ENCODE data around the gene PLA2G2E.

- TF ChIP-seq CTCF (IDR thresholded peaks at IDR 0.05; ENCODE audit: insufficient read depth, low read depth, low read length) (no peak), EZH2 (IDR thresholded peaks at IDR 0.05; ENCODE audit: insufficient read depth, low read length) (no peak)
Observed at GRCh38 chr1:19942657-19943056, 19.2 kb upstream of the PLA2G2E start.
